ENCODE data around the gene GATC. TPM values are rescaled to one million over a fixed set of nuclear protein-coding genes. Genes with fewer than 3 reads are reported as not detected.

GATC gene
- total and polyA plus RNA-seq, 10 of the 15 experiments (the other 5 are each of a cell fraction or from before 2014, with no cell fraction given) = 5.1 to 40.3 (median 22.9) TPM

DNA sequence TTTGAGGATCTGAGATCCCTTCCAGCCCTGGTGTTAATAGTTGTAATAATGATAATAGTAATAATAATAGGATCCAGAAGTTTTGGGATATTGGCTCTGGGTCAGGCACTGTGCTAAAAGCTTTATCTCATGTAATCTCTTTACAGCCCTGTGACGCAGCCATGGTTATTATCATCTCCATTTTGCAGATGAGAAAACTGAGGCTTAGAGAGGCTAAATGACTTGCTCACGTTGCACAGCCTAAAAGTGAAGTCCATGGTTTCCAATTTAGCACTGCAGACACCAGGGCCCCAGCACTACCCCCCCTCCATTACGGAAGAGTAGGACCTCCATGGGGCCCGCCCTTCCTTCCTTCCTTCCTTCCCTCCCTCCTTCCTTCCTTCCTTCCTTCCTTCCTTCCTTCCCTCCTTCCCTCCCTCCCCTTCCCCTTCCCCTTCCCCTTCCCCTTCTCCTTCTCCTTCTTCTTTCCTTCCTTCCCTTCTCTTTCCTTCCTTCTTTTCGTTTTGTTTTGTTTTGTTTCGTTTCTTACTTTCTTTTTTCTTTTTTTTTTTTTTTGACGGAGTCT lies 23.3 kb upstream of the GATC start:
- no peak overlapping the region for H3K4me3 ChIP-seq
- RAD21 ChIA-PET (ENCODE audit: unreplicated experiment) = no interaction called here
- H3K4me2 ChIP-seq (ENCODE audit: control insufficient read depth, insufficient read depth) = no peak overlapping the region
- BruUV-seq (replicated peaks) = no TSS peak
- ATAC-seq (no peak), FAIRE-seq (no peak), DNase-seq (ENCODE audit: low read depth, low spot score) (no peak)
- H3K27ac ChIP-seq (ENCODE audit: control insufficient read depth, insufficient read depth) = no peak overlapping the region
- no peaks in the 10 kb centered on the region for H3K4me1 ChIP-seq (ENCODE audit: control insufficient read depth, insufficient read depth, low read length)
- H4K20me1 ChIP-seq (ENCODE audit: control insufficient read depth, insufficient read depth) = no peaks in the 10 kb centered on the region
- H3K9ac ChIP-seq (ENCODE audit: control insufficient read depth, insufficient read depth, low read length) = no peak overlapping the region
- POLR2A ChIA-PET = no interaction called here
- no peak overlapping the region for H2AFZ ChIP-seq (ENCODE audit: control insufficient read depth, low read depth, low read length)
- no peaks in the 10 kb centered on the region; a peak in 1 of 4 replicates for H3K27me3 ChIP-seq (replicated peaks in 1 of 2; ENCODE audit: control insufficient read depth in 2 of 2, insufficient read depth in 2 of 2, low read length in 1 of 2)
- TF ChIP-seq NFXL1 (IDR thresholded peaks at IDR 0.05; ENCODE audit: borderline replicate concordance) (no peak), RB1 (IDR thresholded peaks at IDR 0.05; ENCODE audit: borderline replicate concordance) (no peak), STAT1 (conservative IDR thresholded peaks at IDR 0.05) (no peak), PAX5 (IDR thresholded peaks at IDR 0.05; ENCODE audit: borderline replicate concordance, low read depth, low read length) (no peak), HDGF (IDR thresholded peaks at IDR 0.05) (no peak), IKZF2 (IDR thresholded peaks at IDR 0.05) (no peak), TCF7 (IDR thresholded peaks at IDR 0.05; ENCODE audit: borderline replicate concordance) (no peak), WRNIP1 (IDR thresholded peaks at IDR 0.05; ENCODE audit: borderline replicate concordance, low read depth, low read length) (no peak)
- TF ChIP-seq, protein P1, sequence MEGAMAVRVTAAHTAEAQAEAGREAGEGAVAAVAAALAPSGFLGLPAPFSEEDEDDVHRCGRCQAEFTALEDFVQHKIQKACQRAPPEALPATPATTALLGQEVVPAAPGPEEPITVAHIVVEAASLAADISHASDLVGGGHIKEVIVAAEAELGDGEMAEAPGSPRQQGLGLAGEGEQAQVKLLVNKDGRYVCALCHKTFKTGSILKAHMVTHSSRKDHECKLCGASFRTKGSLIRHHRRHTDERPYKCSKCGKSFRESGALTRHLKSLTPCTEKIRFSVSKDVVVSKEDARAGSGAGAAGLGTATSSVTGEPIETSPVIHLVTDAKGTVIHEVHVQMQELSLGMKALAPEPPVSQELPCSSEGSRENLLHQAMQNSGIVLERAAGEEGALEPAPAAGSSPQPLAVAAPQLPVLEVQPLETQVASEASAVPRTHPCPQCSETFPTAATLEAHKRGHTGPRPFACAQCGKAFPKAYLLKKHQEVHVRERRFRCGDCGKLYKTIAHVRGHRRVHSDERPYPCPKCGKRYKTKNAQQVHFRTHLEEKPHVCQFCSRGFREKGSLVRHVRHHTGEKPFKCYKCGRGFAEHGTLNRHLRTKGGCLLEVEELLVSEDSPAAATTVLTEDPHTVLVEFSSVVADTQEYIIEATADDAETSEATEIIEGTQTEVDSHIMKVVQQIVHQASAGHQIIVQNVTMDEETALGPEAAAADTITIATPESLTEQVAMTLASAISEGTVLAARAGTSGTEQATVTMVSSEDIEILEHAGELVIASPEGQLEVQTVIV (IDR thresholded peaks at IDR 0.05; ENCODE audit: borderline replicate concordance, partially characterized antibody) = no peak
- TF ChIP-seq, protein P2, sequence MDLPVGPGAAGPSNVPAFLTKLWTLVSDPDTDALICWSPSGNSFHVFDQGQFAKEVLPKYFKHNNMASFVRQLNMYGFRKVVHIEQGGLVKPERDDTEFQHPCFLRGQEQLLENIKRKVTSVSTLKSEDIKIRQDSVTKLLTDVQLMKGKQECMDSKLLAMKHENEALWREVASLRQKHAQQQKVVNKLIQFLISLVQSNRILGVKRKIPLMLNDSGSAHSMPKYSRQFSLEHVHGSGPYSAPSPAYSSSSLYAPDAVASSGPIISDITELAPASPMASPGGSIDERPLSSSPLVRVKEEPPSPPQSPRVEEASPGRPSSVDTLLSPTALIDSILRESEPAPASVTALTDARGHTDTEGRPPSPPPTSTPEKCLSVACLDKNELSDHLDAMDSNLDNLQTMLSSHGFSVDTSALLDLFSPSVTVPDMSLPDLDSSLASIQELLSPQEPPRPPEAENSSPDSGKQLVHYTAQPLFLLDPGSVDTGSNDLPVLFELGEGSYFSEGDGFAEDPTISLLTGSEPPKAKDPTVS (IDR thresholded peaks at IDR 0.05; ENCODE audit: low read depth, low read length) = no peak
- TF ChIP-seq, protein P3, sequence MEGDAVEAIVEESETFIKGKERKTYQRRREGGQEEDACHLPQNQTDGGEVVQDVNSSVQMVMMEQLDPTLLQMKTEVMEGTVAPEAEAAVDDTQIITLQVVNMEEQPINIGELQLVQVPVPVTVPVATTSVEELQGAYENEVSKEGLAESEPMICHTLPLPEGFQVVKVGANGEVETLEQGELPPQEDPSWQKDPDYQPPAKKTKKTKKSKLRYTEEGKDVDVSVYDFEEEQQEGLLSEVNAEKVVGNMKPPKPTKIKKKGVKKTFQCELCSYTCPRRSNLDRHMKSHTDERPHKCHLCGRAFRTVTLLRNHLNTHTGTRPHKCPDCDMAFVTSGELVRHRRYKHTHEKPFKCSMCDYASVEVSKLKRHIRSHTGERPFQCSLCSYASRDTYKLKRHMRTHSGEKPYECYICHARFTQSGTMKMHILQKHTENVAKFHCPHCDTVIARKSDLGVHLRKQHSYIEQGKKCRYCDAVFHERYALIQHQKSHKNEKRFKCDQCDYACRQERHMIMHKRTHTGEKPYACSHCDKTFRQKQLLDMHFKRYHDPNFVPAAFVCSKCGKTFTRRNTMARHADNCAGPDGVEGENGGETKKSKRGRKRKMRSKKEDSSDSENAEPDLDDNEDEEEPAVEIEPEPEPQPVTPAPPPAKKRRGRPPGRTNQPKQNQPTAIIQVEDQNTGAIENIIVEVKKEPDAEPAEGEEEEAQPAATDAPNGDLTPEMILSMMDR (IDR thresholded peaks at IDR 0.05 in 2 of 3, conservative IDR thresholded peaks at IDR 0.05 in 1 of 3; ENCODE audit: control insufficient read depth in 2 of 3, extremely low read depth in 1 of 3, insufficient read depth in 1 of 3, low read depth in 3 of 3, low read length in 3 of 3) = no peak
- no peaks in the 10 kb centered on the region for H3K79me2 ChIP-seq (ENCODE audit: control insufficient read depth, insufficient read depth, low read length)
- in situ Hi-C loops (cut with MboI) = no loop called here
- H3K9me3 ChIP-seq (replicated peaks; ENCODE audit: control insufficient read depth, insufficient read depth, low read length) = no peaks in the 10 kb centered on the region
- no peaks in the 10 kb centered on the region for H3K36me3 ChIP-seq (ENCODE audit: control insufficient read depth in 2 of 2, insufficient read depth in 2 of 2, low read length in 1 of 2)
- WGBS (ENCODE audit: insufficient coverage, insufficient replicate concordance, low lambda C conversion rate, missing lambda C conversion rate) = 18% methylated on average over 4 of the region's 7 CpGs
- SMC1A ChIA-PET (ENCODE audit: uncharacterized antibody, unreplicated experiment) = no interaction called here
- CTCF ChIA-PET = no interaction called here
- intact Hi-C loops (cut with micrococcal nuclease; ENCODE audit: unreplicated experiment) = no loop called here

Data from GM12878 (cell line).